ENCODE data around the gene TMEM131.

TMEM131 gene

GRCh38 chr2:97724501-97724900 is 271.2 kb downstream of the TMEM131 start:
- no peak for TF ChIP-seq CTCF (IDR thresholded peaks at IDR 0.05; ENCODE audit: low read depth, low read length)
- Histone ChIP-seq H3K27me3 (no peaks in the 10 kb centered on the region), H3K4me1 (no peaks in the 10 kb centered on the region), H3K9me3 (no peaks in the 10 kb centered on the region), H3K36me3 (no peaks in the 10 kb centered on the region), H3K4me3 (ENCODE audit: low read depth, low read length) (no peak overlapping the region)
- no peak for DNase-seq

GRCh38 chr2:97724073-97724410 is 271.7 kb downstream of the TMEM131 start:
- Histone ChIP-seq H3K4me1 (no peaks in the 10 kb centered on the region), H3K27me3 (no peaks in the 10 kb centered on the region), H3K9me3 (no peaks in the 10 kb centered on the region), H3K36me3 (no peaks in the 10 kb centered on the region), H3K4me3 (ENCODE audit: low read depth, low read length) (no peak overlapping the region)
- no peak for TF ChIP-seq CTCF (IDR thresholded peaks at IDR 0.05; ENCODE audit: low read depth, low read length)
- no peak for DNase-seq

- no peaks in the 10 kb centered on the region for H3K4me1 ChIP-seq
- no peak for TF ChIP-seq CTCF (IDR thresholded peaks at IDR 0.05; ENCODE audit: low read depth, low read length)
- no peaks in the 10 kb centered on the region for H3K27me3 ChIP-seq
- no peaks in the 10 kb centered on the region for H3K36me3 ChIP-seq
- H3K4me3 ChIP-seq (ENCODE audit: low read depth, low read length) = no peak overlapping the region
- no peak for DNase-seq
- H3K9me3 ChIP-seq = no peaks in the 10 kb centered on the region
Measured at GRCh38 chr2:97723156-97724072, 272.3 kb downstream of the TMEM131 start.

GRCh38 chr2:97722227-97722626 is 273.5 kb downstream of the TMEM131 start:
- Histone ChIP-seq H3K36me3 (no peaks in the 10 kb centered on the region), H3K9me3 (no peaks in the 10 kb centered on the region), H3K4me3 (ENCODE audit: low read depth, low read length) (no peak overlapping the region), H3K27me3 (no peaks in the 10 kb centered on the region), H3K4me1 (no peaks in the 10 kb centered on the region)
- TF ChIP-seq CTCF (IDR thresholded peaks at IDR 0.05; ENCODE audit: low read depth, low read length) = no peak
- no peak for DNase-seq

DNA sequence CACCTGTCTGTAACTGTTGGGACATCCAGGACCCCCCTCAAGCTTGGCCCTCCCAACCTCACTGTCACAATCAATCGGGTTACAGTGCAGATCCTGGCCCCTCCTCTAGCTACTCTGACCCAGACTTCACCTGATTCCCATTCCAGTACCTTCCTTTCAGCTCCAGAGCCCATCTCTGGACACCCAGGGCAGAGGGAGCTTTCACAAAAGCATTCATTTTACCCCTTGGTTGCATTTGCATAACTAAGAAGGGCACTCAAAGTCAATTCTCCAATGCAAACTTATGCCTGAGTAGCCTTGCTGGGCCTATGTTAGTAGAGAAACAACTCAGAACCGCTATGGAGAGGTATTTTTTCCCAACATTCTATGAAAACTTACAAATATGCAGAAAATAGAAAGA is 275.0 kb downstream of the TMEM131 start:
- no peak overlapping the region for H3K4me3 ChIP-seq (ENCODE audit: low read depth, low read length)
- no peak for DNase-seq
- H3K27me3 ChIP-seq = no peaks in the 10 kb centered on the region
- H3K4me1 ChIP-seq = no peaks in the 10 kb centered on the region
- H3K9me3 ChIP-seq = no peaks in the 10 kb centered on the region
- no peaks in the 10 kb centered on the region for H3K36me3 ChIP-seq
- no peak for TF ChIP-seq CTCF (IDR thresholded peaks at IDR 0.05; ENCODE audit: low read depth, low read length)

- Histone ChIP-seq H3K27me3 (no peaks in the 10 kb centered on the region), H3K9me3 (no peaks in the 10 kb centered on the region), H3K36me3 (no peaks in the 10 kb centered on the region), H3K4me3 (ENCODE audit: low read depth, low read length) (no peak overlapping the region), H3K4me1 (no peaks in the 10 kb centered on the region)
- no peak for TF ChIP-seq CTCF (IDR thresholded peaks at IDR 0.05; ENCODE audit: low read depth, low read length)
- DNase-seq = no peak
Measured at GRCh38 chr2:97719362-97720155, 276.2 kb downstream of the TMEM131 start.
